CD14-positive monocyte (primary cell): ENCODE measurements around the gene CTSV. TPM values are rescaled to one million over a fixed set of nuclear protein-coding genes. Genes with fewer than 3 reads are reported as not detected.
A peak's percentile ranks its signal among the peaks of the same experiment; 100 is the strongest.

Experiments
- DNase-seq, 3 donors: peaks; one replicate each; pipeline ENCODE4 v3.0.0-alpha.2; 2011 to 2022
- H2AFZ ChIP-seq: 2 replicates; pipeline ENCODE4 v1.6.0; 2012; ENCODE audit warnings: mild to moderate bottlenecking, low read depth, low read length, inconsistent platforms; ENCODE audit not compliant: insufficient read depth, poor library complexity, severe bottlenecking
- H3K27ac ChIP-seq, 2 donors: 1 replicate in 1 of 2; 2 replicates in 1 of 2; pipeline ENCODE4 v1.5.1; 2012 to 2013; ENCODE audit warnings: low read length in 2 of 2, control low read depth in 1 of 2, inconsistent platforms in 1 of 2, low read depth in 1 of 2, mild to moderate bottlenecking in 1 of 2
- H3K27me3 ChIP-seq, 2 donors: one replicate each; pipeline versions ENCODE4 v1.6.0 to v1.6.1; 2011 to 2013; ENCODE audit warnings: low read length in 2 of 2; ENCODE audit not compliant: control insufficient read depth in 2 of 2, insufficient read depth in 2 of 2
- H3K36me3 ChIP-seq, 2 donors: replicated peaks in 1 of 2; 1 replicate in 1 of 2; 2 replicates in 1 of 2; pipeline versions ENCODE4 v1.5.1 to v1.6.1; 2012 to 2013; ENCODE audit warnings: low read length in 2 of 2, control low read depth in 1 of 2, inconsistent platforms in 1 of 2, mild to moderate bottlenecking in 1 of 2; ENCODE audit not compliant: insufficient read depth in 2 of 2, control insufficient read depth in 1 of 2
- H3K4me1 ChIP-seq, 2 donors: 1 replicate in 1 of 2; 2 replicates in 1 of 2; pipeline versions ENCODE4 v1.5.1 to v1.6.1; 2012 to 2013; ENCODE audit warnings: low read length in 2 of 2, control low read depth in 1 of 2, inconsistent platforms in 1 of 2, mild to moderate bottlenecking in 1 of 2, moderate library complexity in 1 of 2; ENCODE audit not compliant: insufficient read depth in 2 of 2, control insufficient read depth in 1 of 2
- H3K4me2 ChIP-seq: replicated peaks from 2 replicates; pipeline ENCODE3; 2012; ENCODE audit warnings: low read length, moderate library complexity, mild to moderate bottlenecking; ENCODE audit not compliant: poor library complexity, severe bottlenecking; ENCODE audit errors: extremely low read depth
- H3K4me3 ChIP-seq, 3 experiments: fragments of 200-600 bp in 1 of 3; sonication (generic) in 1 of 3; replicated peaks in 1 of 3; 1 replicate in 2 of 3; 2 replicates in 1 of 3; pipeline ENCODE4 v1.5.1; 2011 to 2013; ENCODE audit warnings: low read length in 3 of 3, mild to moderate bottlenecking in 3 of 3, control low read depth in 2 of 3, low read depth in 2 of 3, inconsistent platforms in 1 of 3, moderate library complexity in 1 of 3
- H3K79me2 ChIP-seq: 2 replicates; pipeline ENCODE4 v1.6.0; 2012; ENCODE audit warnings: mild to moderate bottlenecking, control low read depth, inconsistent platforms, low read length, moderate library complexity; ENCODE audit not compliant: insufficient read depth
- H3K9ac ChIP-seq: 2 replicates; pipeline ENCODE4 v1.6.0; 2017; ENCODE audit warnings: low read length, mild to moderate bottlenecking; ENCODE audit not compliant: insufficient read depth, poor library complexity, severe bottlenecking
- H3K9me3 ChIP-seq, 2 donors: replicated peaks in 1 of 2; 1 replicate in 1 of 2; 2 replicates in 1 of 2; pipeline versions ENCODE4 v1.5.1 to v1.6.1; 2012 to 2013; ENCODE audit warnings: low read length in 2 of 2, control low read depth in 1 of 2; ENCODE audit not compliant: control insufficient read depth in 1 of 2, insufficient read depth in 1 of 2
- H4K20me1 ChIP-seq: 2 replicates; pipeline ENCODE4 v1.6.0; 2012; ENCODE audit warnings: mild to moderate bottlenecking, low read length, control low read depth, moderate library complexity; ENCODE audit not compliant: insufficient read depth
- H3K27ac Mint-ChIP-seq, 7 donors: one replicate each; pipeline ENCODE4 v1.8.0; 2020; ENCODE audit warnings: mild to moderate bottlenecking in 7 of 7, mixed read lengths in 7 of 7, moderate library complexity in 6 of 7, inconsistent platforms in 2 of 7
- H3K27me3 Mint-ChIP-seq, 3 donors: one replicate each; pipeline ENCODE4 v1.8.0; 2021 to 2022; ENCODE audit warnings: low read depth in 3 of 3, mild to moderate bottlenecking in 3 of 3, mixed read lengths in 3 of 3, moderate library complexity in 3 of 3, inconsistent platforms in 1 of 3
- H3K36me3 Mint-ChIP-seq, 2 donors: one replicate each; pipeline ENCODE4 v1.8.0; 2020; ENCODE audit warnings: mixed read lengths in 2 of 2, inconsistent platforms in 1 of 2, mild to moderate bottlenecking in 1 of 2
- H3K4me1 Mint-ChIP-seq: one replicate; pipeline ENCODE4 v1.8.0; 2020; ENCODE audit warnings: mild to moderate bottlenecking, mixed read lengths
- H3K4me3 Mint-ChIP-seq, 2 donors: one replicate each; pipeline ENCODE4 v1.8.0; 2020; ENCODE audit warnings: mild to moderate bottlenecking in 2 of 2, mixed read lengths in 2 of 2, moderate library complexity in 1 of 2
- H3K9me3 Mint-ChIP-seq, 7 donors: one replicate each; pipeline ENCODE4 v1.8.0; 2020 to 2022; ENCODE audit warnings: mixed read lengths in 7 of 7, mild to moderate bottlenecking in 6 of 7, moderate library complexity in 6 of 7, inconsistent platforms in 2 of 7
- WGBS: methylation state at CpG from one replicate; pipeline ENCODE4 v1.1.5; 2013; ENCODE audit warnings: missing lambda C conversion rate; ENCODE audit not compliant: insufficient coverage; 5-methylcytosine and 5-hydroxymethylcytosine counted together
- intact Hi-C, 2 donors: fragments of 100-400 bp; cut with micrococcal nuclease; formaldehyde crosslinking; loops; one replicate each; pipeline versions ENCODE4 v1.15.0 to v1.15.1; 2023
- polyA plus RNA-seq, 3 donors: library from polyadenylated mRNA; depleted of rRNA in 1 of 3; unstranded in 2 of 3; stranded (reverse) in 1 of 3; fragments of 300-500 nt in 2 of 3; fragments of >200 nt in 1 of 3; fragmentation: Illumina TruSeq in 2 of 3; gene quantifications; 1 replicate in 2 of 3; 2 replicates in 1 of 3; pipeline ENCODE4 v1.2.3, GENCODE V29; 2012 to 2021
- TF ChIP-seq, protein P1 (sequence below): fragments of 200-600 bp; IDR thresholded peaks from one replicate; pipeline ENCODE4 v1.8.0; 2022; ENCODE audit warnings: antibody characterized with exemption, mild to moderate bottlenecking

CTSV gene
- polyA plus RNA-seq, 3 donors, result 0.04 TPM; not detected in 2

DNA sequence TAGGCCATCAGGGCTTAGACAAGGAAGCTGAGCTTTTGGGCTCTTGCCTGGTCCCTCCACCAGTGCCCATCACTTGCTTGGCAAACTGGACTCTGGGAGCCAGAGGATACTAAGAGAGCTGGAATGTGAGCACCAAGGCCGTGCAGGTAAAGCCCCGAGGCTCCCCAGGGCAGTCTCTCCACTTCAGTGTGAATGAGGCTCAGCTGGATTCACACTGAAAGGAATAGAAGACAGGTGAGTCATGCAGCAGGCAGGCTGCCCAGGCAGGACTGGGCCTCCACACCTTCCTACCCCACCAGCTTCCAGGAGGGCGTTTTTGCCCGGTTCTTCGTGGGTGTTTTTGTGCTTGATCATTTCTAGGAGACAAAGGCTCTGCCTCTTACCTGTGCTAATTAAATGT, 7.3 kb upstream of the CTSV start:
- peaks cover 16 to 23% of the 10 kb centered on the region in 2 donors for H3K4me1 ChIP-seq
- no peaks in the 10 kb centered on the region for H3K79me2 ChIP-seq
- WGBS, result 88% methylated on average over 5 of the region's 5 CpGs
- Mint-ChIP-seq H3K9me3 (peaks cover 0 to 8% (median 2%) of the 10 kb centered on the region in 7 donors), H3K27me3 (peaks cover 18 to 29% (median 26%) of the 10 kb centered on the region in 3 donors), H3K36me3 (no peaks in the 10 kb centered on the region), H3K4me1 (peaks cover 29% of the 10 kb centered on the region), H3K27ac (no peak overlapping the region), H3K4me3 (no peak overlapping the region)
- TF ChIP-seq, protein P1, sequence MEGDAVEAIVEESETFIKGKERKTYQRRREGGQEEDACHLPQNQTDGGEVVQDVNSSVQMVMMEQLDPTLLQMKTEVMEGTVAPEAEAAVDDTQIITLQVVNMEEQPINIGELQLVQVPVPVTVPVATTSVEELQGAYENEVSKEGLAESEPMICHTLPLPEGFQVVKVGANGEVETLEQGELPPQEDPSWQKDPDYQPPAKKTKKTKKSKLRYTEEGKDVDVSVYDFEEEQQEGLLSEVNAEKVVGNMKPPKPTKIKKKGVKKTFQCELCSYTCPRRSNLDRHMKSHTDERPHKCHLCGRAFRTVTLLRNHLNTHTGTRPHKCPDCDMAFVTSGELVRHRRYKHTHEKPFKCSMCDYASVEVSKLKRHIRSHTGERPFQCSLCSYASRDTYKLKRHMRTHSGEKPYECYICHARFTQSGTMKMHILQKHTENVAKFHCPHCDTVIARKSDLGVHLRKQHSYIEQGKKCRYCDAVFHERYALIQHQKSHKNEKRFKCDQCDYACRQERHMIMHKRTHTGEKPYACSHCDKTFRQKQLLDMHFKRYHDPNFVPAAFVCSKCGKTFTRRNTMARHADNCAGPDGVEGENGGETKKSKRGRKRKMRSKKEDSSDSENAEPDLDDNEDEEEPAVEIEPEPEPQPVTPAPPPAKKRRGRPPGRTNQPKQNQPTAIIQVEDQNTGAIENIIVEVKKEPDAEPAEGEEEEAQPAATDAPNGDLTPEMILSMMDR, result no peak
- no peaks in the 10 kb centered on the region for H3K9me3 ChIP-seq
- H3K27me3 ChIP-seq, result peaks cover 0 to 2% of the 10 kb centered on the region in 2 donors
- H2AFZ ChIP-seq, result no peak overlapping the region
- H4K20me1 ChIP-seq, result no peaks in the 10 kb centered on the region
- no peak overlapping the region for H3K9ac ChIP-seq
- H3K27ac ChIP-seq, result no peak overlapping the region
- no peaks in the 10 kb centered on the region for H3K36me3 ChIP-seq
- no peak for DNase-seq
- H3K4me2 ChIP-seq, result no peak overlapping the region
- no peak overlapping the region for H3K4me3 ChIP-seq
- intact Hi-C loops, result no loop called here

DNA sequence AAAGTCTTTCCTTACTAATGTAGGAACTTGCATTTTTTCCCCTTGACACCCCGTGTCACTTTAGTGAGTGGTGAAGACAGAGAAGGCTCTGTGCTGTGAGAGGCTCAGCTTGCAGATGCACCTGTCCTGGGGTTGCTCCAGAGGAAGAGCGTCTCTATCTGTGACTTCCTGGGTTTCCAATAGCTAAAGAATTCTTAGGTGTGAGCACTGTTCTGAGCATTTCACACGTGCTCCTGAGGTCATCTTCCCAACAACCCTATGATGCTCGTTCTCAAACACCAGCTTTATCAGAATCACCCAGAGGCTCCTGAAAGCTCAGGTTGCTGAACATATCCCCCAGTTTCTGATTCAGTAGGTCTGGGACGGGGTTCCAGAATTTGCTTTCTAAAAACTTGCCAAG, 6.4 kb upstream of the CTSV start:
- Histone ChIP-seq H3K27me3 (no peaks in the 10 kb centered on the region), H3K36me3 (no peaks in the 10 kb centered on the region), H2AFZ (no peak overlapping the region), H3K9ac (no peak overlapping the region), H3K9me3 (no peaks in the 10 kb centered on the region), H3K4me3 (no peak overlapping the region), H3K4me2 (no peak overlapping the region), H4K20me1 (no peaks in the 10 kb centered on the region), H3K4me1 (peaks cover 16 to 23% of the 10 kb centered on the region in 2 donors), H3K79me2 (no peaks in the 10 kb centered on the region), H3K27ac (no peak overlapping the region)
- H3K4me3 Mint-ChIP-seq, result peak overlapping the region in 1 of 2 donors; percentile 39
- intact Hi-C loops, result no loop called here
- H3K9me3 Mint-ChIP-seq, result peaks cover 0 to 8% (median 2%) of the 10 kb centered on the region in 7 donors
- no peak for DNase-seq
- H3K36me3 Mint-ChIP-seq, result no peaks in the 10 kb centered on the region
- peak overlapping the region in 1 of 7 donors; percentile 62 for H3K27ac Mint-ChIP-seq
- TF ChIP-seq, protein P1, result no peak
- WGBS, result 82% methylated on average over 5 of the region's 5 CpGs
- peaks cover 18 to 24% (median 22%) of the 10 kb centered on the region in 3 donors for H3K27me3 Mint-ChIP-seq
- peaks cover 29% of the 10 kb centered on the region for H3K4me1 Mint-ChIP-seq
